Fibroblast of lung (primary cell): ENCODE measurements around the gene PTPRQ.

Source experiments
- CTCF ChIP-seq, 2 donors: IDR thresholded peaks in 1 of 2; conservative IDR thresholded peaks in 1 of 2; 1 replicate in 1 of 2; 2 replicates in 1 of 2; pipeline ENCODE4 v1.5.1; 2011 to 2012; ENCODE audit warnings: low read length in 2 of 2, control low read depth in 1 of 2, inconsistent platforms in 1 of 2, low read depth in 1 of 2, mild to moderate bottlenecking in 1 of 2
- EZH2 ChIP-seq: IDR thresholded peaks from 2 replicates; pipeline ENCODE4 v1.5.1; 2012; ENCODE audit warnings: low read length, control low read depth, mild to moderate bottlenecking; ENCODE audit errors: missing control alignments

- TF ChIP-seq CTCF (conservative IDR thresholded peaks at IDR 0.05 in 1 of 2, IDR thresholded peaks at IDR 0.05 in 1 of 2; ENCODE audit: low read depth in 1 of 2, low read length in 2 of 2) = no peak
- no peak for TF ChIP-seq EZH2
Measured at GRCh38 chr12:80684077-80684495, 240.1 kb downstream of the PTPRQ start.
